ENCODE measurements around the gene MAGI3. TPM values are rescaled to one million over a fixed set of nuclear protein-coding genes. Genes with fewer than 3 reads are reported as not detected.
A peak's percentile ranks its signal among the peaks of the same experiment; 100 is the strongest.

MAGI3 gene
- total RNA-seq, 3 donors from 2014 or later, result 48.6 to 65.4 (median 62.9) TPM

GRCh38 chr1:113388621-113389358 is 1.5 kb upstream of the MAGI3 start:
- Histone ChIP-seq H3K9me3 (no peaks in the 10 kb centered on the region), H3K36me3 (ENCODE audit: low read depth) (no peaks in the 10 kb centered on the region), H3K4me1 (ENCODE audit: low read depth) (peaks cover 7% of the 10 kb centered on the region), H3K4me3 (no peak overlapping the region)
- DNase-seq (peak in 2 of 3 donors; percentile 48 to 68), ATAC-seq (peak; percentile 3)
- intact Hi-C loops (cut with DNase I, micrococcal nuclease), result no loop called here
- no peak for TF ChIP-seq CTCF (IDR thresholded peaks at IDR 0.05)

GRCh38 chr1:113389359-113389952 is 859 bp upstream of the MAGI3 start:
- Histone ChIP-seq H3K4me3 (peak overlapping the region; percentile 88), H3K9me3 (no peaks in the 10 kb centered on the region), H3K36me3 (ENCODE audit: low read depth) (no peaks in the 10 kb centered on the region), H3K4me1 (ENCODE audit: low read depth) (peaks cover 7% of the 10 kb centered on the region)
- DNase-seq (no peak), ATAC-seq (peak; percentile 0)
- intact Hi-C loops (cut with DNase I, micrococcal nuclease), result no loop called here
- no peak for TF ChIP-seq CTCF (IDR thresholded peaks at IDR 0.05)

GRCh38 chr1:113390871-113391648 is 745 bp downstream of the MAGI3 start:
- ATAC-seq (peak; percentile 31), DNase-seq (peak; percentile 74 to 78 (median 75))
- H3K4me1 ChIP-seq (ENCODE audit: low read depth), result peaks cover 7% of the 10 kb centered on the region
- intact Hi-C loops (cut with DNase I, micrococcal nuclease), result no loop called here
- H3K9me3 ChIP-seq, result no peaks in the 10 kb centered on the region
- no peaks in the 10 kb centered on the region for H3K36me3 ChIP-seq (ENCODE audit: low read depth)
- peak overlapping the region; percentile 88 for H3K4me3 ChIP-seq
- no peak for TF ChIP-seq CTCF (IDR thresholded peaks at IDR 0.05)

- intact Hi-C loops (cut with DNase I, micrococcal nuclease), result no loop called here
- H3K4me1 ChIP-seq (ENCODE audit: low read depth), result peaks cover 7% of the 10 kb centered on the region
- ATAC-seq (peak; percentile 17), DNase-seq (peak in 1 of 3 donors; percentile 48)
- TF ChIP-seq CTCF (IDR thresholded peaks at IDR 0.05), result no peak
- H3K4me3 ChIP-seq, result peak overlapping the region; percentile 88
- H3K36me3 ChIP-seq (ENCODE audit: low read depth), result no peaks in the 10 kb centered on the region
- no peaks in the 10 kb centered on the region for H3K9me3 ChIP-seq
Measured at GRCh38 chr1:113391649-113392271, 1.4 kb downstream of the MAGI3 start.

- Histone ChIP-seq H3K4me1 (ENCODE audit: low read depth) (peaks cover 7% of the 10 kb centered on the region), H3K36me3 (ENCODE audit: low read depth) (no peaks in the 10 kb centered on the region), H3K9me3 (no peaks in the 10 kb centered on the region), H3K4me3 (no peak overlapping the region)
- intact Hi-C loops (cut with DNase I, micrococcal nuclease), result no loop called here
- DNase-seq, result no peak
- no peak for TF ChIP-seq CTCF (IDR thresholded peaks at IDR 0.05)
- ATAC-seq, result no peak
Measured at GRCh38 chr1:113392541-113393128, 2.3 kb downstream of the MAGI3 start.

Measured in mucosa of descending colon (tissue), 3 donors.